Sciatic nerve (tissue), 2 donors: ENCODE measurements around the gene PPT1. TPM values are rescaled to one million over a fixed set of nuclear protein-coding genes. Genes with fewer than 3 reads are reported as not detected.

Source experiments
- ATAC-seq: fragments of 200-7000 bp; cut with Tn5 transposase; one replicate; pipeline ENCODE4 v1.9.1; 2020; ENCODE audit warnings: mild to moderate bottlenecking, moderate library complexity
- DNase-seq: peaks from one replicate; pipeline ENCODE4 v3.0.0-alpha.2; 2020; ENCODE audit warnings: low spot score
- intact Hi-C: fragments of 100-400 bp; cut with DNase I; formaldehyde crosslinking; loops from one replicate; pipeline ENCODE4 v1.14.2; 2022
- total RNA-seq: library from RNA; stranded (reverse); fragmentation: NEBNext Ultra II Directional; extraction: Animal tissue kit (Norgen Biotek cat#: 25700); gene quantifications from one replicate; pipeline ENCODE4 v1.2.1, GENCODE V29; 2021
- donor health status: DM: no; HTN: no; CAD: no.
- donor health status: DM: no; HTN: no; CAD: no.

PPT1 gene
- total RNA-seq = 80.3 TPM

DNA sequence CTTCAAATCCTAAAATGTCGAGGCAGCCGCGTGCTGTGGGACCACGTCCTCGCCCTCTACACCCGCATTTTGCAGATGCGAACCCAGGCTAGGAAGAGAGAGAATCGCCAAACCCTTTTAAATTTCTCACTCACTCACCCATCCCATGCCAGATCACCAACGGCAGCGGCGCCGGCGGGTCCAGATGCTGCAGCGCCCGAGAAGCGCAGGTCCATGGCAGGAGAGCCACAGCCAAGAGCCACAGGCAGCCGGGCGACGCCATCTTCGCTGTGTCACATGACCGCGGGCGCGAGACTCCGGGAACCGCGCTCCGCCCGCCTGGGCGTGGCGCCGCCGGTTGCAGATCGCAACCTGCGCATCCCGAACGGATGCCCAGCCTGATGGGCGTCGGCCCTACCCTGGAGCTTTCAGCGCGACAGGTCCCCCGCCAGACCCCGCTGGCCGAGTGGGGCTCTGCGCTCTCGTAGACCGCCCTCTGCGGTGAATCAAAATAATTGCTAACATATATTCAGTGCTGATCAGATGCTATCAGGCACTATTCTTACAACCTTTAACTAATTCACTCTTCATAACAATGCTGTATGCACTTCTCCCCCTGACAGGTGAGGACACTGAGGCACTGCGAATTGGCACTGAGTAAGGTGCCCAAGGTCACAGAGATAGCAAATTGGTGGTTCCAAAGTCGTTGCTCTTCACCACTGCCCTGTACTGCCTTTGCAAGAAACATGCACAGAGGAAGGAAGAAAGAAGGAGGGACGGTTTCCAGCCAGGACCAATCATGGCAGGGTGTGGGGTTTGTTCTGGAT, at the start of gene PPT1:
Gene PPT1 (minus strand): TSS at position 276 of the 806 bp plus-strand sequence. CDS start 14 bp downstream, at position 262.
- intact Hi-C loops = no loop called here
- ATAC-seq = peak; percentile 97
- DNase-seq = peak; percentile 89

DNA sequence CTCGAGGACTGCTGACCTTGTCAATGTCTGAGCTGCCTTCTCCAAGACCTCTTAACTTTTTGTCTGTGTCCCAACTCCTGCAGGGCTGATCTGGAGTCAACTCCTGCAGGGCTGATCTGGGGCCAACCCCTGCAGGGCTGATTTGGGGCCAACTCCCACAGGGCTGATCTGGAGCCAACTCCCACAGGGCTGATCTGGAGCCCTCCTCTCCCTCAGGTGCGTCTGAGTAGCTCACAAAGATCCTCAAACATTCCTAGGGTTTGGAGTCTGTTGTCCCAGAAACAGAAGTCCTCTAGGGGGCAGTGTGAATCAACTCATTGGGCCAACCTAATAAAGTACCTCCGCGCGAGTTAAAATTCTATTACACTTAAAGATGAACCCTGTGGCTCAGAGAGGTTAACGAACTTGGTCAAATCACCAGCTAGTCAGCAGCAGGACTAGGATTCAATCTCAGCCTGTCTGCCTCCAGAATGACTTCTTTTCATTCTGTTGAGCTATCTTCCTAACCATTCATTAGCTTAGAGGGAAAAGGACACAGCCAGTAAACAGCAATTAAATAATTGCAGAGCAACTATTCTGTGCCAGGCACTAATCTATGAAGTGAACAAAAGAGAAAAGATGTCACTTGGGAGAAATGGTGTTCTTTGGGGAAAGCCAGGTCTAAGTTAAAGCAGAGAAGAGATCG, 47.0 kb upstream of the PPT1 start:
- ATAC-seq = peak; percentile 88
- DNase-seq = no peak
- intact Hi-C loops = loop anchor here (5.0 kb wide), 1 partner anchor 193 kb away; no protein-coding TSS in a partner anchor

DNA sequence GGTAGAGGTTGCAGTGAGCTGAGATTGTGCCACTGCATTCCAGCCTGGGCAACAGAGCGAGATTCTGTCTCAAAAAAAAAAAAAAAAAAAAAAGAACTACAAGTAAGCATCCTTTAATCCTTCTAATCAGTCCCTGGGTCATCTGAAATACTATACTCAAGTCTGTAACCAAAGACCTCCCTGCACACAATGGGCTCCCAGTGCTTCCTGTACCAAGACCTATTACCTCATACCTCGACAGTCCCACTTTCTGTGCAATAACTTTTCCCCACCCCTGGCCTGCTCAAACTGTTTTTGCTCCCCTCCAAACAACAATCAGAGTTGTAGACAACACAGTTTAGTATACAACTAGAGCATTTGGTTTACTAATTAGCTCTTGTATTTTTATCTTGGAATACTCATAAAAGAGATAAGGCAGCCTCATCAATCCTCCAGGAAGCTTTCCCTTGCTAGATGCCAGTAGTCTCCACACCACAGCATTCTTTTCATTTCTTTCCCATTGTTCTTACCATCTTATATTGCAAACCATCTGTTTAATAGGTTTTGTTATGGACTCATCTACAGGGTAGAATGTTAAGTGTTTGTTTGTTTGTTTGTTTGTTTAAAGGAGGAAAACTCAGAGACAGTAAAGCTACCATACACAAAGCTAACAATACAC, 45.0 kb upstream of the PPT1 start:
- ATAC-seq (no peak), DNase-seq (no peak)
- intact Hi-C loops = loop anchor here (5.0 kb wide), 1 partner anchor 195 kb away; no protein-coding TSS in a partner anchor

DNA sequence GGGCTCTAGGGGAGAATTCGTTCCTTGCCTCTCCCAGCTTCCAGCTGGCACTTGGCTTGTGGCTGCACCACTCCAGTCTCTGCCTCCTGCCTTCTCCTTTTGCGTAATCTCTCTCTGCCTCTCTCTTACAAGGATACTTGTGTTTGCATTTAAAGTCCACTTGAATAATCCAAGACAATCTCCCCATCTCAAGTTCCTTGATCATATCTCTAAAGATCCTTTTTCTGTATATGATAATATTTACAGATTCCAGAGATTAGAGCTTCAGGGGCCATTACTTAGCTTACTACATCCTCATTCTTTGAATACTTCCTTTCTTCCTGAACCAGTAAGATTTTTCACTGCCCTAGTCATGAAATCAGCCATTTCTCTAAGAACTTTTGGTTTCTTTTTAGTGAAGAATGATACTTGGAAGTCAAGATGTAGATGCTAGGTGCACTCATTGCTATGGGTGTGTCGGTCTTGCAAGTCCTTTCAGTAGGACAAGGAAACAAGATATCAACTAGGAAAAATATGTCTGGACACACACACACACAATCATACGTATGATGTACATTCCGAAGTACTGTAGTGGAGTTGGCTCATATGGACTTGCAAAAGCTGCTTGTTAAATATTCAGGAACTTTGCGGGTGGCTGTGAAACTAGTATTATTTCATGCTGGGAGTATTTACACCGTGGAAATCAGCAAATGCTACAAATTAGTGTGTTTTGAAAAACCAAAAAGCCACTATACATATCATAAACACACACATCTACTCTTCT, 43.3 kb upstream of the PPT1 start:
- ATAC-seq = no peak
- no peak for DNase-seq
- intact Hi-C loops = loop anchor here (5.0 kb wide), 1 partner anchor 197 kb away; no protein-coding TSS in a partner anchor

DNA sequence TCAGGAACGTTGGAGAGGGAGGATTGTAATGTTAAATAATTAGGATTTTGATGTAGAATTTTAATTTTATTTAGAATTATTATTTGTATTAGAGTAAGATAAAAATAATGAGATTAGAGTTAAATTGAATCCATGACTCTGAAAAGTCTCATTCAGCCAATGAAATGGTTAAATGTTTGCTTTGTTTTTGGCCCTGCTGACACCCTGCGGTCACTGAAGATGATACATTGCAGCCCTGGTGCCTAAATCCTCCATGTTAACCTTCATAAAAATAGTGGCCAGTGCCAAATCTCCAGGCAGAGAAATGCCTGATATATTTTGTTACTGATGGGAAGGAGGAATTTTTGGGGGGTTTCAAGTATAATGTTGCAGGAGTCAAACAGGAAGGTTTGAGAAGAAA, 36.8 kb upstream of the PPT1 start:
- DNase-seq = no peak
- intact Hi-C loops = no loop called here
- ATAC-seq = no peak

DNA sequence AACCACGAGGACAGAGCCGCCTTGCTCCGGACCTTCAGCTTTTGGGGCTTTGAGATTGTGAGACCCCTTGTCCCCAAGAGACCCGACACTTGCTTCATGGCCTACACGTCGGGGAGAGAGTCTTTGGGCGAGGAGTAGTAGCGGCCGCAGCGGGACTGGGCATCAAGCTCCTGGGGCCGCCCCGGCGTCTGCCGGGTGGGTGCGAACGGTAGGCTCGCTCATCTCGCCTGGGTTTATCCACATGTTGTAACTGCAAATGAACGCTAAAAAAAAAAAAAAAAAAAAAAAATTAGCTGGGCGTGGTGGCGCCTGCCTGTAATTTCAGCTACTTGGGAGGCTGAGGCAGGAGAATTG, 36.2 kb upstream of the PPT1 start:
- intact Hi-C loops = no loop called here
- ATAC-seq (no peak), DNase-seq (no peak)

DNA sequence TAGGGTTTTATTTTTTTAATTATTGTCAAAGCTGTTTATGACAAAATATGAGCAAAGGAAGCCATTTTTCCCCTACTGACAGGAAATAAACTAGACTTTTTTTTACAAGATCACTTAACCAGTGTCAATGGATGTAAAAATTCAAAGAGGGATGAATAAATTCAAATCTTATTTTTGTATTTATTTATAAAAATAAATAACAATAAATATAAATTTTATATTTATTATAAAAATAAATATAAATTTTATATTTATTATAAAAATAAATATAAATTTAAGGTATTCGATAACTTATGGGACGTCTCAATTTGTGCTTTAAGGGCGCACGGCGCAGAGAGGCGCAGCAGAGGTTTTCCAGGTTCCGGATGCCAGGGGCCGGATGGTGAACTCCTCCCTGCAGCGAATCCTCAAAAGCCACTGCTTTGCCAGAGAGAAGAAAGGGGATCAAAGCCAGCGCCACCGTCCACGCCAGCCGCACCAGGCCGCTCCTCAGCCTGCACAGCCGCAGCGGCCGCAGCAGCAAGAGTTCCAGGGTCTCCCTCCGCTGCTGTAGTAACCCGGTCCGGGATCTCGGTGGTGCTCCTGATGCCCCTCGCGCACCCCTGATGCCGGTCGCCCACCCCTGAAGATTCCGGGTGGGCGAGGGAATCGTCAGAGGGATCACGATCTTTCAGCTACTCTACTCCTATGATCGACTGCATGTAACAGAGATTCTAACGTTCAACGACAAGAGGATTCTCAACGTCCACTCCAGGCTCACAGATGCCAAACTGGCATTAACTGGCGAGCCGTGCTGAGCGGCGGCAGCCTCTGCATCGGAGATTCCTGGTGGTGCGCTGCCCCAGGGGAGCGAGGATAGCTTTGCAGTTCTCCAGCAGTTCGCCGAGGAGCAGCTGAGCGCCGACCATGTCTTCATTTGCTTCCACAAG, 35.6 kb upstream of the PPT1 start:
- ATAC-seq (no peak), DNase-seq (no peak)
- intact Hi-C loops = no loop called here

DNA sequence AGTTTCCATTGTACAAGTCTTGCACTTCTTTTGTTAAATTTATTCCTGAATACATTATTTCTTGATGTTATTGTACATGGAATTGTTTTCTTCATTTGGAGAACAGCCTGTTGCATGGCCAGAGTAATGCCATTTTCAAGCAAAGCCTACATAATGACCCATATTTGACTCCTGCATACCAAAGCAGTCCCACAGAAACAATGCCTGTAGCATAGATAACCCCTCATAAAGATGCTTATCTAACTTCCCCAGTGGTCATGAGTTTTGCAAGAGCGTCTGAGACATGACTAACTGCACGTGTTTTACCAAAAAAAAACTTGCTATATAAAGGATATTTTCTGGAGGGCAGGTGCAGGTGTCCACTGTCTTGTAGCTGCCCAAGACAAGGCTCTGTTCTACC, 33.8 kb upstream of the PPT1 start:
- ATAC-seq = no peak
- no peak for DNase-seq
- intact Hi-C loops = no loop called here

DNA sequence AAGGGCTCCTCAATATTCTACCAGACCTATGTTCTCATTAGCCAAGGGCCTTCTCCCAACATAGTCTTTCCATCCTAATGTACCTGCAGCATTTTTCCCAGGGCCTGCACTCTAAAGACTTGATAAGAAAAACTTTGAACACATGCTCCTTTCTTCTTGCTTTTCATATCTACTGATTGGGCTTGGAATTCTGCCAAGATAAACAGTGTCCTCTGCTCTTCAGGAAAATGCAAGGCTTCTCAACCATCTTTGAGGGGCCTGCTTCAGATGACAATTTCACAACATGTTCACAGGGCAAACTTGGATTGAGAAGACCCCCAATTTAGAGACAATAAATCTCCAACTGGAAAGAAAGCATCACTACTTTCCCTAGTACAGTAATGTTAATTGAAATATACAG, 25.8 kb upstream of the PPT1 start:
- DNase-seq = no peak
- intact Hi-C loops = no loop called here
- no peak for ATAC-seq

DNA sequence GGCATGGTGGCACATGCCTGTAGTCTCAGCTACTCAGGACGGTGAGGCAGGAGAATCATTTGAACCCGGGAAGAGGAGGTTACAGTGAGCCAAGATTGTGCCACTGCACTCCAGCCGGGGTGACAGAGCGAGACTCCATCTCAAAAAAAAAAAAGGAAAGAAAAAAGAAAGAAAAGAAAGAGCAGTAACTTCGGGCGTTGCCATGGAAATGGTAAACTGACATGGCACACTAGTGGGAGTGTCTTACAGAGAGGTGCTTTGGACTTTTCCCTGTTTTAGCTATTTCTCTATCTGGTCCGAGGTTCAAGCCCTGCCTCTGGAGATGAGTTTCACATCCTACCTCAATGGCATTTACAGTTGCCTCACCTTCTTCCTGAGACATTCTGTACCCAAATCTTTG, 23.1 kb upstream of the PPT1 start:
- DNase-seq (no peak), ATAC-seq (no peak)
- intact Hi-C loops = no loop called here

DNA sequence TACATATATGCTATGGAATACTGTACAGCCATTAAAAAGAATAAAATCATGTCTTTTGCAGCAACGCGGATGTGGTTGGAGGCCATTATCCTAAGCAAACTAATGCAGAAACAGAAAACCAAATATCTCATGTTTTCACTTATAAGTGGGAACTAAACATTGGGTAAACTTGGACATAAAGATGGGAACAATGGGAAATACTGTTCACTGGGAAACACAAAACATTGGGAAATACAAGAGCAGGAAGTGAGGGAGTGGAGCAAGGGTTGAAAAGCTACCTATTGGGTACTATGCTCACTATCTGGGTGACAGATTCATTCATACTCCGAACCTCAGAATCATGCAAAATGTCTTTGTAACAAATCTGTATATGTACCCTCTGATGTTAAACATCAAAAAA, 17.3 kb upstream of the PPT1 start:
- intact Hi-C loops = no loop called here
- DNase-seq = no peak
- ATAC-seq = no peak

DNA sequence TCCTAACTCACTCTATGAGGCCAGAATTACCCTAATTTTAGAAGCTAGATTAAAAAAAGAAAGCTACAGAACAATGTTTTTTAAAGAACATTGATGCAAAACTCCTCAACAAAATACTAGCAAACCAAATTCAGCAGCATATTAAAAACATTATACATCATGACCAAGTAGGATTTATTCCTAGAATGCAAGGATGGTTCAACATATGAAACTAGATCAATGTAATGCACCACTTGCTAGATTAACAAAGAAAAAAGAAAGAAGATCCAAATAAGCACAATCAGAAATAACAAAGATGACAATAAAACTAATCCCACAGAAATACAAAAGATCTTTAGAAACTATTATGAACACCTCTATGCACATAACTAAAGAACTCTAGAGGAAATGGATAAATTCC, 13.3 kb upstream of the PPT1 start:
- DNase-seq (no peak), ATAC-seq (no peak)
- intact Hi-C loops = no loop called here

DNA sequence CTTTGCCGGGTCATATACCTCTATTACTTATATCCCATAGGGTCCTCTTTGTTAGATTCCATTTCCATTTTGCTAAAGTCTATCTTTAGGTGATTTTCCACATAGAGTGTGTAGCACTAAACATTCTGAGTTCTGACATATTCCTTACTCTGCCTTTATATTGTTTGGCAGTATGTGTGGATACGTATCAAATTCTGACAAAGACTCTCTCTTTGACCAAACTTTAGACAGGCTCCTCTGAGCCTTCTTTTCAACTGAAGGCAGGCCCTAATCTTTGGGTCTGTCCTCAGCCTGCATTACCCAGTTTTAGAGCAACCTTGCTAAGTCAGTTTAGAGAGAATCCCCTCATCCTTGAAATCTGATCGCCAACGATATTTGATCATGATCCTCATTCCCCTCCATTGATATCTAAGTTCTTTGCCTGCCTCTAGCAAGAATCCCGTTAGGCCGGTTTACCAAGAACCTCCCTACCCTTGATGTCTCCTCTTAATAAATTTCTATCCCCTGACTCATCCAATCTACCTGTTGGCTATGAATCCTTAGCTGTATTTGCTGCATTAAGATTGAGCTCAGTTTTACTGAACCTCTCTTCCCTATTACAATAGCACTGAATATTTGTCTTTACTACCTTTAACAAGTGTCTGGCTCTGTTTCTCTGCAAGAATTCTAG, 10.4 kb upstream of the PPT1 start:
- no peak for DNase-seq
- intact Hi-C loops = no loop called here
- ATAC-seq = no peak

DNA sequence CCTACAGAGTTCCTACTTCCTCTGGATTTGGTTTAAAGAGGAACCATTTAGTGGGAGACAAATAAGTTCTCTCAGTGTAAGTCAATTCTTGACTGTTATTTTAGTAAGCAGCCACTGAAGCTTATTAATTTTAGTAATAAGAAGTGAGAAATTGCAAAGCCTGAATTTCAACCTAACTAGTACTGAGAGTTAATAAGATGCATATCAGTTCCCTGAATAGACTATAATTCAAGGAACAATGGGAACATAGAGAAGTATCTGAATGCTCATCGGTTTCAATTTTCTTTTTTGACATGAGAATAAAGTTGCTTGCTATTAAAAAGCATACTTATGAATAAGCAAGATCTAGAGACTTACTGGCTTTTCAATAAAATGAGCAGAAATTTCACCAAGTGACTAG, 8.0 kb upstream of the PPT1 start:
- ATAC-seq (no peak), DNase-seq (no peak)
- intact Hi-C loops = no loop called here

DNA sequence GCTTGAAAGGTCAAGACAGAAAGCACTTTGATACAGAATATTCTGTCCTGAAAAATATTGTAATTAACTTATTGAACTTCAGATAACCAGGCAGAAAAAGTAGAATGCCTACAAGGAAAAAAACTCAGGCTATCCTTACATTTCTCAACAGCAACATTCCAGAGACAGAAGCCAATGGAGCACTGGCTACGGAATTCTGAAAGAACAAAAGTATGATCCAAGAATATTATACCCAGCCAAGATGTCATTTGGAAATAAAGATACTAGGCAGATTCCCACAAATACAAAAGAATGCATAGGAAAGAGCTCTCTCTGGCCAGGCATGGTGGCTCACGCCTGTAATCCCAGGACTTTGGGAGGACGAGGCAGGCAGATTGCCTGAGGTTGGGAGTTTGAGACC, 5.8 kb upstream of the PPT1 start:
- ATAC-seq (no peak), DNase-seq (no peak)
- intact Hi-C loops = no loop called here

DNA sequence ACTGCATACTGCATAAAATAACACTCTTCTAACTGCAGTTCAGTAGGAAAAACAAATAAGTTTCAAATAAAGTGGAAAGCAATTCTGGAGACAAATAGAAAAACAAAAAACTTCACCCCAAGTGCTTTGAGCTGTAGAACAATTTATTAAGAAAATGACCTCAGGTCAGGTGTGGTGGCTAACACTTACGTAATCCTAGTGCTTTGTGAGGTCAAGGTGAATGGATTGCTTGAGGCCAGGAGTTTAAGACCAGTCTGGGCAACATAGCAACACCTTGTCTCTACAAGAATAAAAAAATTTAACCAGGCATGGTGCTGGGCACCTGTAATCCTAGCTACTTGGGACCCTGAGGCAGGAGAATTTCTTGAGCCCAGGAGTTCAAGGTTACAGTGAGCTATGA, 5.0 kb upstream of the PPT1 start:
- ATAC-seq (no peak), DNase-seq (no peak)
- intact Hi-C loops = no loop called here

DNA sequence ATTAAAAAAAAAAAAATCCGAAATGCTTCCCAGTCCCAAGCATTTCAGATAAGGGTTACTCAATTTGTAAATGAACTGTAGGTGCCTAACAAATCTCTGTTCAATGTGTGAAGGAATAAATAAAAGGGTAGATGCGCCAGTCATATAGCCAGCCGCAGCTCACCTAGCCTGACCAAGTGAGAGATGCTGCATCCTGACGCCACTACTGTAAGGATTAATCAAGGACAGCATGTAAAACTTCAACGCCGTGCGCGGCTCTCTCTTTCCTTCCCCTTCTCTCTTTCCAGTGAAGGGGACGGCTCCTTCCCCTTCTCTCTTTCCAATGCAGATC, 441 bp downstream of the PPT1 start:
- intact Hi-C loops = no loop called here
- DNase-seq (no peak), ATAC-seq (peak; percentile 23)

DNA sequence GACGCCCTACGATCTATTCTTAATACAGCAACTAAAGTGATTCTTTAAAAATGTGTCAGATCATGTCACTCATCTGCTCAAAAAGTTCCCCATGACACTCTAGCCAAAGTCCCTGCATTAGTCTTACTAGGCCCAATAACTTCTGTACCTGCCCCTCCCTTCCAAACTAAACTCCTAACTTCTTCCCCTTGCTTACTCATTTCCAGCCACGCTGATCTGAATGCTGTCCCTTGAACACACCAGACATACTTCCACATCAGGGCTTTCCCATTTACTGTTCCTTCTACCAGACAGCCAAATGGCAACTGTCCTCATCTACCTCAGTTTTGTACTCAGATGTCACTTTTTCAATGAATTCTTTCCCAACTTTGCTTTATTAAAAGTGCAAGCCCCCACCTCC, 1.2 kb downstream of the PPT1 start:
- intact Hi-C loops = no loop called here
- no peak for DNase-seq
- no peak for ATAC-seq
